ENCODE results near the gene SLIT3. TPM values are rescaled to one million over a fixed set of nuclear protein-coding genes. Genes with fewer than 3 reads are reported as not detected.

Gene SLIT3
- total RNA-seq, 2 experiments from 2014 or later: not detected

DNA sequence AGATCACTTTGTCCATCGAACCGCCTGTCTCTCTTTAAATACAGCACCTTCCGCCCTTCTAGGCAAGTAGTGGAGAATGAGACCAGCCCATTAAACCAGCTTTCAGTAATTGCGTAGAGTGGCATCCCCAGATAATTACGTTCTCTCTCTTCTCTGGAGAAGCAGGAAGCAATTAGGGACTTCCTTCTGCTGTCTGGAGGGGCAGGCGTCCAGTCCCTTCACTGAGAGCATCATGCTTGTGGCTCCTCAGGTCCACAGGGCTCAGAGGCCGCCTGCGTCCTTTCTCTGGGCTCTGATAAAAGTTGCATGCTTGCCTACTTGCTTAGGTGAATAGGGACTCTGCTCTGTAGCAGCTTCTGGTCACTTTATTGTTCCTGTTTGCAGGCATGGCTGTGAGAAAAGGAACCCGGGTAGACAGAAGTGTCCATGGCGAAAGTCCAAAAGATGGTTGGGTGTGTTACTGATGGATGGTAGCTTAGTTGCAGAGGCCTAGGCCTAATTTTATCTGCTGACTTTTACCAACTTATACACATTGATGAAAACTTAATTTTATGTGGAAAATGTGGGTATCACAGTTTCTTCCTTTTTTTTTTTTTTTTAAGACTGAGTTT is 422.7 kb downstream of the SLIT3 start:
- ChIA-PET CTCF (no interaction called here), POLR2A (no interaction called here)
- no peaks in the 10 kb centered on the region for H3K9me3 Mint-ChIP-seq
- DNase-seq: no peak
- no peak overlapping the region for H3K4me3 Mint-ChIP-seq
- peaks cover 13% of the 10 kb centered on the region for H3K27me3 Mint-ChIP-seq
- H3K36me3 Mint-ChIP-seq (ENCODE audit: low read depth): no peaks in the 10 kb centered on the region
- H3K4me1 Mint-ChIP-seq: no peaks in the 10 kb centered on the region
- no peak overlapping the region for H3K27ac Mint-ChIP-seq

DNA sequence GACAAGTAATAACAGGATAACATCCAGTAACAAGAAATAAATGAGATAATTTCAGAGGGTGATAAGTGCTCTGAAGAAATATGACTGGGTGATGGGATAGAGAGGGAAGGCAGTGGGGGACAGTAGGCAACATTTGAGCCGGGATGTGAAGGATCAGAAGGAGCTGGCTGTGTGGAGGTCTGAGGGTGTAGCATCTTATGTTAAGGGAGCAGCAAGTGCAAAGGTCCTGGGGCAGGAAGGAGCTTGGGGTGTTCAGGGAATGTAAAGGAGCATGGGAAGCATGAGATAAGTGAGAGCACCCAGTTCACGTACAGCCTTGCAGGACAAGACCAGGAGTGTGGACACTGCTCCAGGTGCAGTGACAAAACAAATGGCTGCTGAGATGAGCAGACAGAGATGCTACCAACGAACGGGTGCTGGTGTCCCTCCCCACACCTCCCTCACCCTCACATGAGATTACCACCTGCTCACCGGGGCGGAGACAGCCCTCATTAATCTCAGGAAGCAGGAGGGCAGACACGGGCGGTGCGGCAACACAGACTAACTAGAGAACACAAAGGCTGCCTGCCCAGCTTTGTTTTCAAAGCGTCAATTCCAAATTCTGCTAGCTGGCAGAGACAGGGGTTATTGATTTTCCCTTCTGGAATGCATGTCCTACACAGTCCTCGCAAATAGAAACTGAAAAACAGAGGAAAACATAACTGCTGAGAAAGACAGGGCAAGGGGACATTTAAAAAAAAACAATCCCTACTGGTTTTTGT is 423.6 kb downstream of the SLIT3 start:
- Mint-ChIP-seq H3K9me3 (no peaks in the 10 kb centered on the region), H3K36me3 (ENCODE audit: low read depth) (no peaks in the 10 kb centered on the region), H3K27me3 (peaks cover 13% of the 10 kb centered on the region), H3K4me3 (no peak overlapping the region), H3K4me1 (no peaks in the 10 kb centered on the region), H3K27ac (no peak overlapping the region)
- ChIA-PET CTCF (no interaction called here), POLR2A (no interaction called here)
- DNase-seq: no peak

DNA sequence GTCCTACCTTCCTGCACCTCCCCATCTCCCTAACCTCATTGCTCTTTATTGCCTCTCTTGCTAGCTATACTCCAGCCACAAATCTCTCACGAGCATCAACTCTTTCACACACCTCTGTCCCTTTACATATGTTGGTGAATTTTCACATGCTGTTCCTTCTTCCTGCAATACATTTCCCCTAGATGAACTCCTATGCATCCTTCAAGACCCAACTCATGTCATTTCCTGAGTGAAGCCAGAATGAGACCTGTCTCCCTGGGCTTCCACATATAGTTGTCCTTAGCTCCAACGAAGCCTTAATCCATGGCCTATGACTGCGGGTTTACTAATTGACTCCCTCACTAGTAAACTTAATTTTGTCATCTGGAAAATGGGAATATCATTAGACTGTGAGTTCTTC is 424.5 kb downstream of the SLIT3 start:
- no peak overlapping the region for H3K27ac Mint-ChIP-seq
- POLR2A ChIA-PET: no interaction called here
- H3K9me3 Mint-ChIP-seq: no peaks in the 10 kb centered on the region
- no peak for DNase-seq
- H3K4me1 Mint-ChIP-seq: no peaks in the 10 kb centered on the region
- H3K4me3 Mint-ChIP-seq: no peak overlapping the region
- CTCF ChIA-PET: no interaction called here
- peaks cover 13% of the 10 kb centered on the region for H3K27me3 Mint-ChIP-seq
- H3K36me3 Mint-ChIP-seq (ENCODE audit: low read depth): no peaks in the 10 kb centered on the region

DNA sequence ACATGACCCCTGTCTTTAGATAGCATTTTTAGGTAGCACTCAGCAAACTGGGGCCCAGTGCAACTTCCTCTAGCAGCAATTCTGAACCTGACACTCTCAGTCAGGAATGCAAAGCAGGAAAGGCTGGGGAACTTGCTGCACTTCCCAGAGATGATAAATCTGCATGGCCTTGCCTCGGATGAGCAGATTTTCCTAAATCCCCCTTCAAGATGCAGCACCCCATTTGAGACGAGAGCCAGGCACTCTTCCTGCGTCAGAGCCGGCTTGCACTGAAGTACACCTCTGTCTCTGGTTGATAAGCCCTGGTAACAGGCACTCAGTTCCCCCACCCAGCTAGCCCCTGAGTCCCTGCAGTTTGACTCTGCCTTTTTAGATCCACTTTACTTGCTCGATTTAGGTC is 425.1 kb downstream of the SLIT3 start:
- ChIA-PET POLR2A (no interaction called here), CTCF (no interaction called here)
- Mint-ChIP-seq H3K36me3 (ENCODE audit: low read depth) (no peaks in the 10 kb centered on the region), H3K4me3 (no peak overlapping the region), H3K9me3 (no peaks in the 10 kb centered on the region), H3K27ac (no peak overlapping the region), H3K27me3 (peaks cover 15% of the 10 kb centered on the region), H3K4me1 (no peaks in the 10 kb centered on the region)
- no peak for DNase-seq

DNA sequence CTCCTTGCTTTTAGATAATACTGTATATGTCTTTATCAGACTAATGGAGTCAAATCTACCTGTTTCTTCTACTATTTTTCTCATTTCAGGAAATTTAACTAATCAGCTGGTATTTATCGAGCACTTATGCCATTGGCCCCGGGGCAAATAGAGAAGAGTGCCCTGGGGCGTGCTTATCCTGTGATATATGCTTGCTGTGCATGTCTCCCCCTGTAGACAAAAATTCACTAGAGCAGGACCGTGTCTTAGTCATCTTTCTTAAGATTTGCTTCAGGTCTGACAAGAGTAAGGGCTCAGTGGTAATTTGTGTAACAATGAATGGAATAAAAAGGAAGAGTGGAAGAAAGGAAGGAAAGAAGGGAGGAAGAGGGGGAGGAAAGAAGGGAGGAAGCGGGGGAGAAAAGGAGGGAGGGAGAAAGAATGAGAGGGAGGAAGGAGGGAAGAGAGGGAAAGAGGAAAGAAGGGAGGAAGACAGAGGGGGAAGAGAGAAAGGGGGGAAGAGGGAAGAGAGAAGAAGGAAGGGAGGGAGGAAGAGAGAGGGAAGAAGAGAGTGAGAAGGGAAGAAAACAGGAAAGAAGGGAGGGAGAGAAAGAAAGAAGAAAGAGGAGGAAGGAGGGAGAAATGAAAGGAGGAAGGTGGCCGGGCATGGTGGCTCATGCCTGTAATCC is 426.1 kb downstream of the SLIT3 start:
- Mint-ChIP-seq H3K4me1 (no peaks in the 10 kb centered on the region), H3K27ac (no peak overlapping the region), H3K27me3 (peaks cover 15% of the 10 kb centered on the region), H3K4me3 (no peak overlapping the region), H3K9me3 (no peaks in the 10 kb centered on the region), H3K36me3 (ENCODE audit: low read depth) (no peaks in the 10 kb centered on the region)
- CTCF ChIA-PET: no interaction called here
- POLR2A ChIA-PET: no interaction called here
- DNase-seq: no peak

DNA sequence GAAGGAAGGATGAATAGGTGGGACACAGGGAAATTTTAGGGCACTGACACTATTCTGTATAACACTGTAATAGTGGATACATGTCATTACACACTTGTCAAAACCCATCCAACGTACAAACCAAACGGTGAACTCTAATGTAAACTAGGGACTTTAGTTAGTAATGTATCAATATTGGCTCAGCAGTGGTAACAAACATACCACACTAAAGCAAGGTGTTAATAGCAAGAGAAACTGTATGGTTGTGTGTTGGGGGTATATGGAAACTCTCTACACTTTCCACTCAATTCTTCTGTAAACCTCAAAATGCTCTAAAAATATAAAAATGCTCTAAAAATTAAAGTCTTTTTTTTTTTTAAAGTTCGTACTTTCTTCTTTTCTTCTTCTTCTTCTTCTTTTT is 428.7 kb downstream of the SLIT3 start:
- DNase-seq: no peak
- H3K4me1 Mint-ChIP-seq: no peaks in the 10 kb centered on the region
- H3K27ac Mint-ChIP-seq: no peak overlapping the region
- H3K36me3 Mint-ChIP-seq (ENCODE audit: low read depth): no peaks in the 10 kb centered on the region
- H3K9me3 Mint-ChIP-seq: no peaks in the 10 kb centered on the region
- no peak overlapping the region for H3K4me3 Mint-ChIP-seq
- ChIA-PET POLR2A (no interaction called here), CTCF (no interaction called here)
- peaks cover 15% of the 10 kb centered on the region for H3K27me3 Mint-ChIP-seq

DNA sequence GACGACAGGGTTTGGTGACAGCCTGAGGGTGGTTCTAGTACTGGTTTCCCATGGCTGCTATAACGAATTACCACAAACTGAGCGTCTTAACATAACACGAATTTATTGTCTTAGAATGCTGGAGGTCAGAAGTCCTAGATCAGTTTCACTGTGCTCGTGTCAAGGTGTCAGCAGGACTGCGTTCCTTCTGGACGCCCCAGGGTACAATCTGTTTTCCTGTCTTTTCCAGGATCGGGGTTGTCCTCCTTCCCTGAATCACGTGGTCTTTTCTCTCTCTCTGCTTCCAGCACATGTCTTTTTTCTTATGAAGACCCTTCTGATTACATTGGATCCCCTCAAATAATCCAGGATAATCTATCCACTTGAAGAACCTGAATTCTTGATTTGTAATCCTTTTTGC is 430.0 kb downstream of the SLIT3 start:
- H3K4me3 Mint-ChIP-seq: no peak overlapping the region
- H3K9me3 Mint-ChIP-seq: no peaks in the 10 kb centered on the region
- H3K4me1 Mint-ChIP-seq: no peaks in the 10 kb centered on the region
- DNase-seq: no peak
- ChIA-PET POLR2A (no interaction called here), CTCF (no interaction called here)
- peaks cover 8% of the 10 kb centered on the region for H3K27me3 Mint-ChIP-seq
- no peaks in the 10 kb centered on the region for H3K36me3 Mint-ChIP-seq (ENCODE audit: low read depth)
- no peak overlapping the region for H3K27ac Mint-ChIP-seq

DNA sequence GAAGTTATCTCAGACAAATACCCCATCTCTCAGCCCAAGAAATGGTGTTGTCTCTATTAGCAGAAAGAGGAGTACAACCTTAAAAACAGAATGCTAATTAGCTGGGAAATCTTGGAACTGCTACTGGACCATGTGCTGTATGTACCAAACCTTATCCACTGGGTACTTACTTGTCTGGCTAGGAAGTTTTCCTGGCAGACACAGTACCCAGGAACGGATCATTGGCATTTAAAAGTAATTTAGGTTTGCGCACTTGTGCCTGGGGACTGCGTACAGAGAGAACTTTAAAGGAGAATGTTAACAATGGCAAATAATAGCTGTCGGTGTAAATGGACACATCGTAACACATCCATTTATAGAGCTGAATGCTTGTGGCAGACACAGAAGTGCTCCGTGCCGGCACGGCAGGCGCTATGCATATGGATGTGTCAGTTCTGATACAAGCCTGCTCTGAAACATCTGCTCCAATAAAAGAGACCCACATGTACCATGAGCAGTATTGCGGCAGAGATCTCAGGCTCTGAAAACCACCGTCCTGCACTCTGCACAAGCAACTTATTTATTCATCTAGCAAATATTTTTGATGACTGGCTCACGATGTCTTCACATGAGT is 431.2 kb downstream of the SLIT3 start:
- H3K27me3 Mint-ChIP-seq: peaks cover 6% of the 10 kb centered on the region
- ChIA-PET CTCF (interaction anchor here (0.5 kb wide), 1 partner anchor 34 kb away, joined by 3 read pairs; no protein-coding TSS in a partner anchor), POLR2A (no interaction called here)
- no peaks in the 10 kb centered on the region for H3K9me3 Mint-ChIP-seq
- no peak overlapping the region for H3K27ac Mint-ChIP-seq
- DNase-seq: no peak
- H3K36me3 Mint-ChIP-seq (ENCODE audit: low read depth): no peaks in the 10 kb centered on the region
- H3K4me3 Mint-ChIP-seq: no peak overlapping the region
- H3K4me1 Mint-ChIP-seq: no peaks in the 10 kb centered on the region

DNA sequence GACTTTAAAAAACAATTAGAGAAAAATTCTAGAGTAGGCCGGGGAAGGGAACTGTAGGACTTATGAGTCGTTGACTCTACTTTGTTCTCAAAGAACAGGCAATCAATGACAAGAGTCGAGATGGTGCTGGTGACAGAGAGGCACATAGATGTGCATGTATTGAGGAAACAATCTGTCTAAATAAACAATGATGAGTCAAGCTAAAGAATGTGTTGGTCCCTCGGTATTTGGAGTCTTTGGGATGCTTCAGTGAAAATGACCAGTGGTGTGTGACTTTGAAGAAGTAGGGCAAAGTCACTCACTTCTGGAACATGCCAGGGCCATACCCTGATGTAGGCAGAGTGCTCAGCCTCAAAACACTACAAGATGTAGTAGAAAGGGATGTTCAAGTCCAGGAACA is 433.7 kb downstream of the SLIT3 start:
- ChIA-PET POLR2A (no interaction called here), CTCF (no interaction called here)
- Mint-ChIP-seq H3K9me3 (no peaks in the 10 kb centered on the region), H3K27me3 (peaks cover 3% of the 10 kb centered on the region), H3K36me3 (ENCODE audit: low read depth) (no peaks in the 10 kb centered on the region), H3K27ac (no peak overlapping the region), H3K4me3 (no peak overlapping the region), H3K4me1 (no peaks in the 10 kb centered on the region)
- DNase-seq: no peak

DNA sequence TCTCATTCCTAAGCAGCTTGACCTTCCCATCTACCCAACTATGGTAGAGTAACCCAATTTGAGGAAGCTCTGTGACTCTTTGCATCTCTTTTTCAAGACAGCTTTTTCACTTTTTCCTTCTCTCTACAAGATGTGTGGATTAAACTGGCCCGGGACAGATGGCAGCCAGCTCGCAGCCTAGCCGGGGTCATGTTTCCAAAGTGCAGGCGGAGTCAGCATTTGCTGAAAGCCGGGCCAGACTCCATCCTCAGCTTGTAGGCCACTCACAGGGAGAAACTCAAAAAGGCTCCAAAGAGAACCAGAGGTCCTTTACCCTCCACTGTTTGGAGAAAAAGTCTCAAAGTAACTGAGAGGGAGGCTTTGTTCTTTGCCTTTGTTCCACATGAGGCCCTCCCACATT is 435.0 kb downstream of the SLIT3 start:
- H3K4me1 Mint-ChIP-seq: no peaks in the 10 kb centered on the region
- H3K36me3 Mint-ChIP-seq (ENCODE audit: low read depth): no peaks in the 10 kb centered on the region
- DNase-seq: no peak
- no peaks in the 10 kb centered on the region for H3K9me3 Mint-ChIP-seq
- no peak overlapping the region for H3K27ac Mint-ChIP-seq
- no peak overlapping the region for H3K4me3 Mint-ChIP-seq
- POLR2A ChIA-PET: no interaction called here
- CTCF ChIA-PET: no interaction called here
- H3K27me3 Mint-ChIP-seq: peaks cover 2% of the 10 kb centered on the region

DNA sequence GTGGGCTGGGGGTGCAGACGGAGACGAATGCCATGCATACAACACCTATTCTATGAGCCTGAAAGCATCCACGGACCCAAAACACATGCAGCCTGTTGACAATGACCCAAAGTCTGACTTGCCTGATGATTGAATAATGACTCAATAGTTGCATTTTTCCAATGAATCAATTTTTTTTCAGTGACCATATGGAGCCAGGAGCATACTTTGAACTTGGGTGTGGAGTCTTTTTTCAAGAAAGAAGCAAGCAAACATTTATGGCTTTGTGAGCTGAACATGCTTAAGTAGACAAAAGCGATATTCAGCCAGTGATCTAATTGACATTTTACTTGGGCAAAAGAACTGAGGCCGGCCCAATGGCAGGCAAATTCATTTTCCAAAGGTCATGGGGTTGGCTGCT is 437.9 kb downstream of the SLIT3 start:
- H3K27ac Mint-ChIP-seq: no peak overlapping the region
- POLR2A ChIA-PET: no interaction called here
- peaks cover 5% of the 10 kb centered on the region for H3K27me3 Mint-ChIP-seq

DNA sequence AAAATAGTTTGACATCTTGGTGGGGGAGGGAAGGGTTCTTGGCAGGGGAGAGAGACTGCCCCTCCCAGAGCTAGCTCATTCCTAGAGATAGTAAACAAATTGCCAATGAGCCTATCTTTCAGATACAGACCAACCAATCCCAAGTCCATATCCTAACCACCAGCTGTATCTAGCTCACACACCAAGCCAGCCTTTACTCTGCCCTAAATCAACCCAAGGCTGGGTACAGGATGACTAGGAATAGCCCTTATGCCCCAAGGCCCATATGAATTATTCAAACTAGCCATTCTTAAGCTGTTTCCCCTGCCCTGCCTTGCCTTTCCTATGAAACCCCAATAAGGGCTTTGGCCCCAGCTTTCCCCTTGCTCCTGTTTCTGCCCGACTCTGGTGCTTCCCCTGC is 440.4 kb downstream of the SLIT3 start:
- Mint-ChIP-seq H3K9me3 (no peaks in the 10 kb centered on the region), H3K4me1 (no peaks in the 10 kb centered on the region), H3K27ac (no peak overlapping the region), H3K27me3 (peaks cover 3% of the 10 kb centered on the region), H3K36me3 (ENCODE audit: low read depth) (no peaks in the 10 kb centered on the region), H3K4me3 (no peak overlapping the region)
- CTCF ChIA-PET: no interaction called here
- DNase-seq: no peak
- POLR2A ChIA-PET: no interaction called here

More for the DNA sequence above, 437.9 kb downstream of the SLIT3 start:
- no peaks in the 10 kb centered on the region for H3K36me3 Mint-ChIP-seq (ENCODE audit: low read depth)
- H3K4me3 Mint-ChIP-seq: no peak overlapping the region
- no peak for DNase-seq
- no peaks in the 10 kb centered on the region for H3K4me1 Mint-ChIP-seq
- CTCF ChIA-PET: no interaction called here
- H3K9me3 Mint-ChIP-seq: no peaks in the 10 kb centered on the region

DNA sequence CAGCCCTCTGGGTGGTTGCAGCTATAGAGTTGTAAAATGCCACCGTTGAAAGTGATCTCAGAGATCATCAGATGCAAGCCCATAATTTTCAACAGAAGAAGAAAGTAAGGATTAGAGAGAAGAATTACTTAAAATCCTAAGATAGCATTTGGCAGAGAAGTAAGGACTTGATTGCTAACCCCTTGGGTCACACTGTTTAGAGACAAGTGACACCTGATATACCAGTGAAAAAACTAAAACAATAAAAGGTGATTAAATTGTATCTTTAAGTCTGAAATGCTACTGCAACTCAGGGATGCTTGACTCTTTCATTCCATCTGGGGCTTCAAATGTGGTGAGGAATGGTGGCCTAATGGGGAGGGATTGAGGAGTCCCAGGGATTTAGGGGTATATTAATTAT is 440.9 kb downstream of the SLIT3 start:
- Mint-ChIP-seq H3K27ac (no peak overlapping the region), H3K36me3 (ENCODE audit: low read depth) (no peaks in the 10 kb centered on the region), H3K4me1 (no peaks in the 10 kb centered on the region), H3K27me3 (peaks cover 7% of the 10 kb centered on the region), H3K9me3 (no peaks in the 10 kb centered on the region), H3K4me3 (no peak overlapping the region)
- ChIA-PET POLR2A (no interaction called here), CTCF (no interaction called here)
- no peak for DNase-seq

DNA sequence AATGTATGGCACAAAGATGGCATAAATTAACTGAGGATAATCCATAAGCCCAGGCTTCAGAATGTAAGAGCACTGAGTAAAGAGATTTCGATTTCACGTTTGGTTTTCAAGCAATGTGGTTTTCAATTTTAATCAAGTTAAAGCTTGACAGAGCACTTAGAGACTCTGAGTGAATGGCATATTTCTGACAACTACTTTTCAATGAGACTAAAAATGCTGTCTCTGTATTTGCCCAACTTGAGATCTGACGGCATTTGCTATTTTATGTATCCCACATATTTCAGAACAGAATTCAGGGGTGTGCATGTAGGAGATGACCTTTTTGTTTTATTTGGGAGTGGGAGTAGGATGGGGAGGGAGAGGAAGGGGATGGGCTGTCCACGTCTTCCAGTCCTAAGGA is 441.5 kb downstream of the SLIT3 start:
- no peaks in the 10 kb centered on the region for H3K9me3 Mint-ChIP-seq
- H3K36me3 Mint-ChIP-seq (ENCODE audit: low read depth): no peaks in the 10 kb centered on the region
- POLR2A ChIA-PET: no interaction called here
- H3K27ac Mint-ChIP-seq: no peak overlapping the region
- no peaks in the 10 kb centered on the region for H3K4me1 Mint-ChIP-seq
- CTCF ChIA-PET: no interaction called here
- H3K27me3 Mint-ChIP-seq: peaks cover 7% of the 10 kb centered on the region
- H3K4me3 Mint-ChIP-seq: no peak overlapping the region
- DNase-seq: no peak
